Activated CD4-positive, alpha-beta T cell treated with anti-CD3 and anti-CD28 coated beads, Interleukin-2, amount 50 U/mL, for 24 hours (primary cell): ENCODE results near the gene PPP1R2C.

Experiments
- DNase-seq, 2 donors: peaks; one replicate each; pipeline ENCODE4 v3.0.0-alpha.2; 2020; ENCODE audit warnings: low read depth in 1 of 2, low spot score in 1 of 2

PPP1R2C gene

GRCh38 chrX:42748067-42748850, 29.7 kb downstream of the PPP1R2C start:
- no peak for DNase-seq

GRCh38 chrX:42746606-42747005, 31.4 kb downstream of the PPP1R2C start:
- DNase-seq = no peak

GRCh38 chrX:42740456-42740855, 37.5 kb downstream of the PPP1R2C start:
- DNase-seq = no peak

GRCh38 chrX:42739741-42740140, 38.2 kb downstream of the PPP1R2C start:
- no peak for DNase-seq

- DNase-seq = no peak
Measured at GRCh38 chrX:42739258-42739657, 38.7 kb downstream of the PPP1R2C start.

GRCh38 chrX:42738552-42738951, 39.4 kb downstream of the PPP1R2C start:
- DNase-seq = no peak

- no peak for DNase-seq
Measured at GRCh38 chrX:42735250-42735649, 42.7 kb downstream of the PPP1R2C start.

GRCh38 chrX:42732506-42732905, 45.5 kb downstream of the PPP1R2C start:
- no peak for DNase-seq
